ENCODE results near the gene PRICKLE2.

DNA sequence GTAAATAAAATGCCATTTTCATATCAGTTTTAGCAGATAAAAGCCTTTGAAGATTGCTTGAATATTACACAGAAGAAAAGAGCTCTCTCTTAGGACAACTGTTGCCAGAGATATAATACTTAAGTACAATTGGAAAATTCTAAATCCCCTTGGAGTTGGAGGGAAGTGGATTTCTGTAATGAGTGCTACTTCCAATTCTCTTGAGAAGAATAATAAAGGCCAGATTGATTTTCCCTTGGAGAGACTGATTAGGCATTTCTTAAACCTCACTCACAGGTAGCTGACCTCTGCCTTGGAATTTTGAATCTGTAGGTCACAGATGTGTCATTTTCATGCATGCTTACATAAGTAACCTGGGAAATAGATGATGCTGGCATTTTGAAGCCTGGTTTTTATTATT, 172.1 kb downstream of the PRICKLE2 start:
- TF ChIP-seq CREB1 (CRISPR knock-in tag; IDR thresholded peaks at IDR 0.05; ENCODE audit: low read depth): no peak
- TF ChIP-seq, protein P1, sequence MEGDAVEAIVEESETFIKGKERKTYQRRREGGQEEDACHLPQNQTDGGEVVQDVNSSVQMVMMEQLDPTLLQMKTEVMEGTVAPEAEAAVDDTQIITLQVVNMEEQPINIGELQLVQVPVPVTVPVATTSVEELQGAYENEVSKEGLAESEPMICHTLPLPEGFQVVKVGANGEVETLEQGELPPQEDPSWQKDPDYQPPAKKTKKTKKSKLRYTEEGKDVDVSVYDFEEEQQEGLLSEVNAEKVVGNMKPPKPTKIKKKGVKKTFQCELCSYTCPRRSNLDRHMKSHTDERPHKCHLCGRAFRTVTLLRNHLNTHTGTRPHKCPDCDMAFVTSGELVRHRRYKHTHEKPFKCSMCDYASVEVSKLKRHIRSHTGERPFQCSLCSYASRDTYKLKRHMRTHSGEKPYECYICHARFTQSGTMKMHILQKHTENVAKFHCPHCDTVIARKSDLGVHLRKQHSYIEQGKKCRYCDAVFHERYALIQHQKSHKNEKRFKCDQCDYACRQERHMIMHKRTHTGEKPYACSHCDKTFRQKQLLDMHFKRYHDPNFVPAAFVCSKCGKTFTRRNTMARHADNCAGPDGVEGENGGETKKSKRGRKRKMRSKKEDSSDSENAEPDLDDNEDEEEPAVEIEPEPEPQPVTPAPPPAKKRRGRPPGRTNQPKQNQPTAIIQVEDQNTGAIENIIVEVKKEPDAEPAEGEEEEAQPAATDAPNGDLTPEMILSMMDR (conservative IDR thresholded peaks at IDR 0.05; ENCODE audit: low read depth in 2 of 2): no peak

Measured in GM23338 (cell line).